HG03039 (cell line): ENCODE measurements around the gene DENND6B.

Experiments
- ATAC-seq: cut with Tn5 transposase; IDR thresholded peaks from one replicate; pipeline ENCODE4 v1.9.1; 2021; ENCODE audit warnings: mild to moderate bottlenecking, moderate library complexity; ENCODE audit not compliant: unreplicated experiment

The DENND6B gene

GRCh38 chr22:50305393-50305922 is 21.4 kb downstream of the DENND6B start:
- ATAC-seq: no peak

- no peak for ATAC-seq
Observed at GRCh38 chr22:50304528-50305392, 22.1 kb downstream of the DENND6B start.

DNA sequence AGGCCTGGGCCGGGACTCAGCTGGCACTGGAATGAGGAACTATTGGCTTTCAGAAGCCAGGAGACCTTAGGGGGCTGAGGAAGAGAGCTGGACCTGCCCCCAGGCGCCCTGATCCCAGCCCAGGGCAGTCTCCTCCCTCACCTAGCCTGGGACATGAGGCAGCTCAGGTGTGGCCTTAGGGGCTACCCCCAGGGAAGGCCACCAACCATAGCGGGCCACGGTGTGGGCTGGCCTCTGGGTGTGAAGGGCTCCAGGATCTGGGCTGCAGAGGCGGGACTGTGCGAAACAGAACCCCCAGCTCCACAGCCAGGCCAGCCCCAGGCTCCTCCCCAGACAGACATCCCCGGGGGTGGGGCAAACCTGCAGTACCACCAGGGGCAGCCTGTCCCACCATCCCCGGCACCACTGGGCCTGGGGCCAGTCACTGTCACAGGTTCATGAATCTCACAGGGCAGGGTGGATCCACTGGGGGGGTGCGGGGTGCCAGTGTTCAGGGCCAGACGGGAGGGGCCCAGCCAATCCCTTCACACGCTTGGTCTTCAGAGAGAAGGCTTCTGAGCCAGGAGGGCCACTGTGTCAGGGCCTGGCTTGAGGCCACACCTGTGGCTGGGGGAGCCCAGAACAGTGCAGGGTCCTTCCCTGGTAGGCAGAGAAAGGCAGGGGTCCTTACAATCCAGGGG is 22.8 kb downstream of the DENND6B start:
- ATAC-seq: no peak

DNA sequence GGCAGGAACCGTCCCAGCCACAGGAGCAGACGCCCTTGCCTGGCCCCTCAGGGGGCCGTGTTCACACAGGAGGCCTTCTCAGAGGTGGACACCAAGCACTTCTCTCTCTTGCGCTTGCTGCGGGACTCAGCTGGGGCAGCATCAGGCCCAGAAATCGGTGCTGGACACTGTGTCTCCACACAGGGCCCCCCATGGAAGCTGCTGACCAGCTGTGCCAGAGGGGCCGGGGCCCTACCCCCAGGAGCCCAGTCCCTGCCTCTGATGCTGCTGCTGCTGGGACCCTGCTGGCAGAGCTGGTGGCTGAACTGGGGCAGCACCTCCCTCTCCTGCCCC is 23.3 kb downstream of the DENND6B start:
- ATAC-seq: no peak

- ATAC-seq: no peak
Observed at GRCh38 chr22:50302564-50302963, 24.2 kb downstream of the DENND6B start.

DNA sequence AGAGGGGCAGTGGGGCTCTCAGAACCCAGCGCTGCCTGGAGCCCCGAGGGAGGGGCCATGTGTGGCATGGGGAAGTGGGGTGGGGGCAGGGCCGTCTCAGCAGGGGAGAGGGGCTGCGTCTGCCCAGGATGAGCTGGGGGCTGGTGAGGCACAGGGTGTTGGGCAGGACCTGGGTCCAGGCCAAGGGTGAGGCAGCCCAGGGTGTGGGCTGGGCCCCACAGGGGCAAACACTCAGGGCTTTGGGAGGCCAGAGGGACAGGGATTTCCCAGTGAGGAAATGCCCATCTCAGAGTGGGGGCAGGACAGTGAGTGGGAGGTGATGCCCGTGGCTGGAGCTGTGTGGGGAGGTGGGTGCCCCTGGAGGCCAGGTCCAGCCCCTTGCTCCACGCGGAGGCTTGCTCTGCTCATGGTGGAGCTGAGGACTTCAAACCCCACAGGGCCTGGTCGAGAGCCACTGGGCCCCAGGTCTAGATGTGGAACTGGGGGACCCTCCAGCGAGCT is 24.7 kb downstream of the DENND6B start:
- no peak for ATAC-seq

- no peak for ATAC-seq
Observed at GRCh38 chr22:50301581-50301991, 25.2 kb downstream of the DENND6B start.

DNA sequence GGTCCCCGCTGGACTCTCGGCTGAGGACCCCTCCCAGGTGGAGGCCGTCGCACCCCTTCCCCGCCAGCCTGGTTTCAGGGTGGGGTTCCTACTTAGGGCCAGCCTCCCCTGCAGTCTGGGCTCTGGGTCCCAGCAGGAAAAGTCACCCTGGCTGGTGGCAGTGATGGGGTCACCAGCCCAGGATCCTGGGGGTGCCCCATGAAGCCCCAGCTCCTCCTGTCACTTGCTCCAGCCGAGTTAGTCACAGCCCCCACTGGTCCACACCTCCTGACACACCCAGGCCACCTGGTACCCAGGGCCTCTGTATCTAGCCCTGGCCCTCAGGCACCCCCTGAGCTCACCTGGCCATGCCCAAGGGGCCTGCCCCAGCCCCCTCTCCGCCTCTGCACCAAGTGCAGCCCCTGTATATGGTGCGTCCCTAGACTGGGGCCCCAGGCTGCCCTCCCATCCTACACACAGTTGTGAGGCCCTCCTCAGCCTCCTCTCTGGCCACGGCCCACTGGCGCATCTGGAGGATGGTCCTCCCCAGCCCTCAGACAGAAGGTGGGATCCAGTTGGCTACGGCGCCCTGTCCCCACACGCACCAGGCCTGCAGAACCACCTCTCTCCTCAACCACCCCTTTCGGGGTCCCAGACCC is 26.1 kb downstream of the DENND6B start:
- ATAC-seq: no peak

DNA sequence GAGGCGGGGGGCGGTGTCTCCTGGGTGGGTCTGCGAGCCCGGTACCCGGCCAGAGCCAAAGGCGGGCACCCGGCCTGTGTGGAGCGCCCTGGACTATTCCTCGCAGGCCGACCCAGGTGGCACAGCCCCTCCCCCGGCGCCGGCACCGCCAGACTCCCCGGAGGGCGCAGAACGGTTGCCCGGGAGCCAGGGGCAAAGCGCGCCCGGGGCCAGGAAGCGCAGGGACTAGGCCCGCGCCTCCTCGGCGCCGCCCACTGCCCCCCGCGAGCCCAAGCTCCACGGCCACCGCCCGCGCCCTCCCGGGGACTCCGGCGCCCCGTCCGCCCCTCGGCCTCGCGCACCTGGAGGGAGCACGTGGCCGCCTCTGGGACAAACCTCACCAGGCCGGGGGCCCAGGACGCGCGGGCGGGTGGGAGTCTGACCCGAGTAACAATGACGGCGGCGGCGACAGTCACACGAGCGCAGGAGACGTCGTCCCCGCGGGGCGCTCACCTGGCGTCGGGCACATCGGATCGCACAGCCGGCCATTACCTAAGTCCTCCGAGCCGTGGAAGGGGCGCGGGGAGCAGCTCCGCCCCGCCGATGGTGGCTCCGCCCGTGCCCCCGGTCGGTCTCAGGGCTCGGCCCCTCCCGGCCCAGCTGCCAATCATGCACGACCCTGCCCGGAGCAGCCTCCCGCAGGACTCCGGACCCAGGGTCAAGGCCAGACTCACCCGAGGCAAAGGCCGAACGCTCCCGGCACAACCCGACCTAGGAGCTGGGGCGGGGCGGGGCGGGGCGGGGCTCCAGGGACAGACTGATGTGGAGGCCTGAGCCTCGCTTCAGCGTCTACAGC is 26.8 kb downstream of the DENND6B start:
- no peak for ATAC-seq

DNA sequence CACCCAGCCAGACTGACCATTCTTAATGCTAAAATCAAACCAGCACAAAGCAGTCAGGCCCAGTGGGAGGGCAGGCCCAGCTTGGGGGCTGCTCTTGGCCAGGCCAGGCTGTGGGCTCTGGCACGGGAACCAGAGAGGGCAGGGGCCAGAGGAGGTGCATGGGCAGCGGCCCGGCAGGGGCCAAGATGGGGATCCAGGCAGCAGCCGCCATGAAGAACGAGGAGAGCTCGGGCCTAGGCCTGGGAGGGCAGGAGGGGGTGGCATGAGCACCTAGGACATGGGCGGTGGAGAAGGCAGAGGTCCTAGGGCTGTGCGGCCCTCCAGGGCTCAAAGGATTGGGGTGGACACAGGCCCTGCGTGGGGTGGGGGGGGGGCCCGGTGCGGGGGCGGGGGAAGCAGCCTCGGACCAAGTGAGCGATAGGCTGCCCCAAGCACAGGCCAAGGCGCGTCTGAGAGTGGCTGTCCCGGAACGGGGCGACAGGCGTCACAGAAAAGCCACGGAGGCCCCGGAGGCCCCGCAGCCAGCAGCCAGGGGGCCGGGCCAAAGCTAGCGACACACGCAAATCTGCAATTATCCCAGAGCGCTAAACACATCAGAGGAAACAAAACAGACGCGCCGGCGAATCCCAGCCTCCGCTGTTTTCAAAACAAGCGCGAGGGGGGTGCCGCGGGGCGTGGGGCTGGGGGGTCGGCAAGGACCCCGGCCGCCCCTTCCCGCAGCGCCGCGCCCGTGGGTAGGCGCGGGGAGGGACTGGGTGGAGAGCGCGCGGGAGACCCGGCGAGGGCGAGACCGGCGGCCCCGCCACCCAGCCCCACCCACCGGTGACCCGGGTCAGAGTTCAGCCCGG is 27.7 kb downstream of the DENND6B start:
- ATAC-seq: no peak

DNA sequence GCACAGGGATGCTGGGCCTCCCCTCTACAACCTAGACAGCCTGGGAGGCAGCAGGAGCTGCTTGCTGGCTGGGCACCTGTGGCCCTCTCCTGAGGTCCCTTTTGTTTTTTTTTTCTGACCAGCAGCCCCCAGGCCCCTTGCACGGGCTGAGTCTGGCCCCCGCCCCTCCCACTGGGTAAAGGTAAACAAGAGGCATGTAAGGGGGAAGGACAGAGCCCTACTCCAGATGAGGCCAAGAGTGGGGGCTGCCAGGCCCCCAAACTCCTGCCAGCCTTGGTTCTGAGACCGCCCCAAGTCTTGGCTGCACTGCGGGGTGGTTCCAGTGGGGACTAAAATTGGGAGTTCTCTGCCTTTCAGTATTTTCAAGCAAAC is 28.6 kb downstream of the DENND6B start:
- no peak for ATAC-seq

GRCh38 chr22:50297510-50298265 is 29.1 kb downstream of the DENND6B start:
- ATAC-seq: no peak

DNA sequence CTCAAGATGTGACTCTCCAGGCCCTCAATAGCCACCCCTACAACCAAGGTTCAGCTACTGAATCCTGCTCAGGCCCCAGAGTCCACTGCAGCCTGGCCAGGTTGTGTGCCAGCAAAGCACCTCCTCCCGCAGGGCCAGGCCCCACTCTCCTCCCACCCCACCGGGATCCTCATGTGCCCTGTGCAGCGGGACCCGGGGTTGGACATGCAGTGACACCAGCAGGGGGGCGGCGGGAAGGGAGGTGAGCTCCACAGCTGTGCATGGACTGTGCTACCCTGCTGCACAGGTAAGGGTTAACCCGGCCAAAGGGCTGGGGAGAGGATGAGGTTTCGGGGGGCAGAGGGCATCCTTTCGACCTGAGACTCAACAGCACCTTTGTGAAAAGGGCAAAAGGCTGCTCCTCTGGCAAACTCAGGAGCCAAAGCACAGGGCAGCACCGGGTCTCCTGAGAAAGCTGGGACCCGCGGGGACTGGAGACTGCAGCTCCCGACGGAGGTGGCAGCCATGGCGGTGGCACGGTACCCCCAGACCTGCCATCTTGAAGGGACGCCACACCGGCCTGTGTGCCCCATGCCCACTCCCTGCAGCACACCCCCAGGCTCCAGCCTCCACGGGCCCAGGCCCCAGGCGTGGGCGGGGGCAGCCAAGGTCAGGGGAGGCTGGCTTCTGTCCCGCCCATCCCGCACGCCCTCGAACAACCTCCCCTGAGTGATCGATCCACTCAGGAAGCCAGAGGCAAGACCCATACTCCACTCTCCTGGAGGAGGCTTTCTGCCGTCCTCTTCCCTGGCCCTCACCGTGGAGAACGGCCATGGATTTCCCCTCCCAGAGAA is 29.9 kb downstream of the DENND6B start:
- ATAC-seq: no peak

DNA sequence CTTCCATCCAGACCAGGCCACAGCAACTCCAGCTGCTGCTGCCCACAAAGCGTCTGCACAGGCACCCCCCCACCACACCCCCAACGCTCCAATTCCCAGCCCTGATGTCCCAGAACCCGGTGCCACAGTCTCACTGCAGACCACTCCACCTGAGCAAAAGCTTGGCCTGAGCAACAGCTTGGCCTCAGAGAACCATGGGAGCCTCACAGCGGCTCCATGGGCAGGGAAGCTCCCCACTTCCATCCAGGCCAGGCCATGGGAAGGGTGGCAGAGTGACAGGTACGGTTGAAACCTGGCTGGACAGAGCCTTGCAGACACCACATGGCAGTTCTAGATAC is 32.5 kb downstream of the DENND6B start:
- no peak for ATAC-seq

DNA sequence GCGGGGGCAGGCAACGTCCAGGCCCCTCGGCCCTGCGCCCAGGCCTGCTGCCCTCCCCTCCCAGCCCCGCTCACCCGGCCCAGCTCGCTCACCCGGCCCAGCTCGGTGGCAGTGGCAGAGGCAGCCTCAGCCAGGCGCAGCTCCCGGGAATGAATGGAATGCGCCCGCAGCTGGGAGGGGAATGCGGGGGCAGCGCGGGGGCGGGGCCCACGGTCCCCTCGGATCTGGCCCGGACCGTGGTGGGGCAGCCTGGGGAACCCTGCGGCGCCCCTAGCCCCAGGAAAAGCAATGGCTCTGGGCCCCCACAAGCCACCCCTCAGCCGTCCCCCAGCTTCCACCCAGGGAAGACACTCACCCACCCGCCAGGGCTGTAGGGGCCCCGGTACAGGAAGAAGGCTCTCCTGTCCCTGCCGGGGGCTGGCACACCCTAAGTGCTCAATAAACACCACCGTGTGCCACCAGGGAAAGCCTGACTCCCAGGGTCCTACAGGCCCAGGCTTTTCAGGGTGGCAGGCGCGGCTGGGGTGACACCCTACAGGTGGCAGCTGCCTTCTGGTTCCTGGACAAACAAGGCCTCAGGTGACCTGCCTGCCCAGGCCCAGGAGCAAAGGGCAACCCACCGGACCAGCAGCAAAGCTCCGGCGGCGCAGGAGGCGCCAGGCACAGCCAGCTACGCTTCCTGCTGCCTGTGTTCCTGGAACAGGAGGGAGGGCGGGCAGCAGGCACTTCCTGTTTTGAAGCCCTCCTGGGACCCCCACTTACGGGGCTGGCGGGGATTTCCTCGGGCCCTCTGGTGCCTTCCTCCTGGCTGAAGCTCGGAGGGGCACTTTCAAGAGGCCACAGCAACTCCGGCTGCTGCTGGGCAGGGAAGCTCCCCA is 33.1 kb downstream of the DENND6B start:
- no peak for ATAC-seq

GRCh38 chr22:50292643-50293440 is 34.0 kb downstream of the DENND6B start:
- ATAC-seq: no peak
